Peyer's patch (tissue), 4 donors: Measurements from ENCODE around the gene PDLIM5. TPM values are rescaled to one million over a fixed set of nuclear protein-coding genes. Genes with fewer than 3 reads are reported as not detected.

Experiments
- DNase-seq, 3 donors: peaks; one replicate each; pipeline ENCODE4 v3.0.0-alpha.2; 2017 to 2019
- H3K27ac ChIP-seq, 4 donors: fragments of 200-600 bp; sonication (generic); one replicate each; pipeline ENCODE4 v1.5.1; 2016 to 2019
- H3K27me3 ChIP-seq, 2 donors: fragments of 200-600 bp; sonication (generic); one replicate each; pipeline ENCODE4 v1.5.1; 2019
- H3K36me3 ChIP-seq, 3 donors: fragments of 200-600 bp; sonication (generic); one replicate each; pipeline ENCODE4 v1.5.1; 2016 to 2019
- H3K4me1 ChIP-seq, 4 donors: fragments of 200-600 bp; sonication (generic); one replicate each; pipeline ENCODE4 v1.5.1; 2016 to 2019
- H3K4me3 ChIP-seq, 4 donors: fragments of 200-600 bp; sonication (generic); 1 replicate in 3 of 4; 2 replicates in 1 of 4; pipeline ENCODE4 v1.5.1; 2016 to 2019; ENCODE audit warnings: mild to moderate bottlenecking in 1 of 4
- H3K9me3 ChIP-seq, 4 donors: fragments of 200-600 bp; sonication (generic); one replicate each; pipeline ENCODE4 v1.5.1; 2016 to 2019; ENCODE audit warnings: mild to moderate bottlenecking in 1 of 4
- POLR2A ChIP-seq, 2 donors: fragments of 450-650 bp; IDR thresholded peaks; one replicate each; pipeline ENCODE4 v1.5.1; 2017; ENCODE audit warnings: antibody characterized with exemption in 2 of 2, mild to moderate bottlenecking in 2 of 2, moderate library complexity in 2 of 2
- total RNA-seq, 4 donors: library from RNA; depleted of rRNA; stranded (reverse); fragments of >200 nt; gene quantifications; one replicate each; pipeline ENCODE4 v1.1.0, GENCODE V29; 2016
- TF ChIP-seq, protein P1 (sequence below), 6 experiments: fragments of 450-650 bp in 4 of 6; fragments of 200-600 bp in 2 of 6; sonication (generic) in 1 of 6; IDR thresholded peaks; one replicate each; pipeline ENCODE4 v1.5.1; 2017 to 2019; ENCODE audit warnings: antibody characterized with exemption in 6 of 6, mild to moderate bottlenecking in 3 of 6, moderate library complexity in 1 of 6

PDLIM5 gene
- total RNA-seq, 4 donors from 2014 or later, result 112 to 197 (median 158) TPM

DNA sequence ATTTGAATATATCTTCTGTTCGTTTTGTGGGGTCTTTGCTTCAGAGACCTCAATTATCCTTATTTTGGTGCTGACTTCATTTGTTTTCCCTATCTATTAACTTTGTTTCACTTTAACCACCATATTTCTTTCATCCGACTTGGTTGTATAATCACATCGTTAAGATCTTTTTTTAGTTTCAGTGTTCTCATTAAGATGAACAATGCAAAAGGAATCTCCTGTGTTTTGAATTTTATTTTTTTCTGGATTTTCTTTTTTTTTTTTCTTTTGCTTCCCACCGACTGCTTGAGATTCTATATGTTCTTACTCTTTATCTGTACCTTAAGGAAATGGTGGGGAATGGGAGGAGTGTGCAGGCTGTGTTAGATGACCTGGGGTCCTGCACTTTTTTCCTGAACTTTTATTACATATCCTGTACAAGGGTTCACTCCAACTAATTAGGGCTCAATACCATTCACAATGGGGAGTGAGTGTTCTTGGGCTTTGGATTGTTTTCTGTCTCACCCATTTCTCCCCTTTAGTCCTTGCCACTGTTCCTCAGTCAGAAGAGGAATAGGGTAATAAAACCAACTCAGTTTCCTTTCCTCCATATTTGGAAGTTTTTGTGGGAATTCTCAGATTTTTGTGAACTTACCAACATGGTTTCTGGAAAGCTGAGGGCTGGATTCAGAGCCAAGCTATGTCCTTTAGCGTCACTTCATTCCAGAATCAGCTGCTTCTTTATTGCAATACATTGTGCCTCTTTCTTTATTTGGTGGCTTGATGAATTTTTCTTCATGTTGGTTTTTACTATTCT is 262.8 kb downstream of the PDLIM5 start:
- no peaks in the 10 kb centered on the region for H3K4me1 ChIP-seq
- no peaks in the 10 kb centered on the region for H3K27me3 ChIP-seq
- DNase-seq, result no peak
- no peaks in the 10 kb centered on the region for H3K9me3 ChIP-seq
- TF ChIP-seq, protein P1, sequence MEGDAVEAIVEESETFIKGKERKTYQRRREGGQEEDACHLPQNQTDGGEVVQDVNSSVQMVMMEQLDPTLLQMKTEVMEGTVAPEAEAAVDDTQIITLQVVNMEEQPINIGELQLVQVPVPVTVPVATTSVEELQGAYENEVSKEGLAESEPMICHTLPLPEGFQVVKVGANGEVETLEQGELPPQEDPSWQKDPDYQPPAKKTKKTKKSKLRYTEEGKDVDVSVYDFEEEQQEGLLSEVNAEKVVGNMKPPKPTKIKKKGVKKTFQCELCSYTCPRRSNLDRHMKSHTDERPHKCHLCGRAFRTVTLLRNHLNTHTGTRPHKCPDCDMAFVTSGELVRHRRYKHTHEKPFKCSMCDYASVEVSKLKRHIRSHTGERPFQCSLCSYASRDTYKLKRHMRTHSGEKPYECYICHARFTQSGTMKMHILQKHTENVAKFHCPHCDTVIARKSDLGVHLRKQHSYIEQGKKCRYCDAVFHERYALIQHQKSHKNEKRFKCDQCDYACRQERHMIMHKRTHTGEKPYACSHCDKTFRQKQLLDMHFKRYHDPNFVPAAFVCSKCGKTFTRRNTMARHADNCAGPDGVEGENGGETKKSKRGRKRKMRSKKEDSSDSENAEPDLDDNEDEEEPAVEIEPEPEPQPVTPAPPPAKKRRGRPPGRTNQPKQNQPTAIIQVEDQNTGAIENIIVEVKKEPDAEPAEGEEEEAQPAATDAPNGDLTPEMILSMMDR (IDR thresholded peaks at IDR 0.05), result no peak
- TF ChIP-seq POLR2A (IDR thresholded peaks at IDR 0.05), result no peak
- no peak overlapping the region for H3K4me3 ChIP-seq
- no peaks in the 10 kb centered on the region for H3K36me3 ChIP-seq
- no peak overlapping the region for H3K27ac ChIP-seq

DNA sequence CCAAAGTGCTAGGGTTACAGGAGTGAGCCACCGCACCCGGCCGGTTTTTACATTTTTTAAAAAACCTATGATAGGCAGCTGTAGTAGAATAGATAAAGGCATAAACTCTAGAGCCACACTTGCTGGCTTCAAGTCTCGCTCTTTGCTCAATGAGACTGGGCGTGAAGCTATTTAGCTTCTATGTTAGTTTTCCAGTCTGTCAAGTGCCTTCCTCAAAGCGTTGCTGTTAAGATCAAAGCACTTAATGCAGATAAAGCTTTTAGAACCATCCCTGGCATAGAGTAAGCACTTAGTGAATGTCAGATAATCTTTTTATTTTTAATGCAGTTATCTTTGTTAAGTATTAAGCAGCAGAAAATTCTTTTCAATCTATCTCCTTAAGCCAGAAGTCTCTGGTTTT is 264.0 kb downstream of the PDLIM5 start:
- no peak for DNase-seq
- no peak overlapping the region for H3K27ac ChIP-seq
- no peak overlapping the region for H3K4me3 ChIP-seq
- no peaks in the 10 kb centered on the region for H3K4me1 ChIP-seq
- no peaks in the 10 kb centered on the region for H3K27me3 ChIP-seq
- TF ChIP-seq, protein P1 (IDR thresholded peaks at IDR 0.05), result no peak
- TF ChIP-seq POLR2A (IDR thresholded peaks at IDR 0.05), result no peak
- H3K36me3 ChIP-seq, result no peaks in the 10 kb centered on the region
- no peaks in the 10 kb centered on the region for H3K9me3 ChIP-seq

Other genes starting within 250 kb of the PDLIM5 start
- 10 to 100 TPM; 15.6 to 27.2 (median 20.2) TPM for gene SMARCAD1, start 244.1 kb upstream of the PDLIM5 start, total RNA-seq
- gene HPGDS, start 109.1 kb upstream of the PDLIM5 start, total RNA-seq, result 1 to 10 TPM; 3.9 to 8.8 (median 5.0) TPM